ENCODE measurements around the gene ZNF740. TPM values are rescaled to one million over a fixed set of nuclear protein-coding genes. Genes with fewer than 3 reads are reported as not detected.

ZNF740 gene
- total RNA-seq, 4 donors from 2014 or later, result 14.0 to 22.3 (median 17.7) TPM

DNA sequence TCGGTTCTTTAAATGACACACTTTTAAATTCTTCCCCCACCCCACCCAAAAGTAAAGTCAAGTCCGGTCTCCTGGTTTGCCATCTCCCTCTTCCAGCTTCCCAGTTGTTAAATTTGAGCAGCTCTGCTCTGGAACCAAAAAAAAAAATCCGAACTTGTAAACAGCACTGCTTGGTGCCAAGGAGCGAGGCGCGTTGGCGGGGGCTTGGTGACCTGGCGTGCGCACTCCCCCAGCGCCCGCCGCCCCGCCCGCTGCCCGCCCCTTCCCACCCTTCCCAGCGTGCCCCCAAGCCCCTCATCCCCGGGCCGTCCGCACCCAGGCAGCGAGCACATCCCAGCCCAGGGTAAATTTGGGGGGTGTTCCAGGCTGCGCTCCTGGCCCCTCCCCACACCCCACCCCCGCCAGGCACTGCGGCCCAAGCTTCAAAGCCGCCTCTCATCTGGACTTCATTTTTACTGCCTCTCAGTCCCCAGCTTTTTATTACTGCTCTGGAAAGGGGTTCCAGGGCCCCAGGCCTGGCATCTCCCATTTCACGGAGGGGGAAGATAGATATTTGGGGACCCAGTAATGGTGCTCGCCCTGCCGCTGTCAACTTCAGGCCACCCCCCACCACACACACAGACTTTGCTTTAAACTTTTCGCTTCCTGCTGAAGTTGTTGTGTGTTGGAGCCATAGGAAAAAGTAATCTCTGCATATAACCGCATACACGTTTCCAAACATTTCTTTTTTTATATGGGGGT is 38.2 kb downstream of the ZNF740 start:
- TF ChIP-seq, protein P1, sequence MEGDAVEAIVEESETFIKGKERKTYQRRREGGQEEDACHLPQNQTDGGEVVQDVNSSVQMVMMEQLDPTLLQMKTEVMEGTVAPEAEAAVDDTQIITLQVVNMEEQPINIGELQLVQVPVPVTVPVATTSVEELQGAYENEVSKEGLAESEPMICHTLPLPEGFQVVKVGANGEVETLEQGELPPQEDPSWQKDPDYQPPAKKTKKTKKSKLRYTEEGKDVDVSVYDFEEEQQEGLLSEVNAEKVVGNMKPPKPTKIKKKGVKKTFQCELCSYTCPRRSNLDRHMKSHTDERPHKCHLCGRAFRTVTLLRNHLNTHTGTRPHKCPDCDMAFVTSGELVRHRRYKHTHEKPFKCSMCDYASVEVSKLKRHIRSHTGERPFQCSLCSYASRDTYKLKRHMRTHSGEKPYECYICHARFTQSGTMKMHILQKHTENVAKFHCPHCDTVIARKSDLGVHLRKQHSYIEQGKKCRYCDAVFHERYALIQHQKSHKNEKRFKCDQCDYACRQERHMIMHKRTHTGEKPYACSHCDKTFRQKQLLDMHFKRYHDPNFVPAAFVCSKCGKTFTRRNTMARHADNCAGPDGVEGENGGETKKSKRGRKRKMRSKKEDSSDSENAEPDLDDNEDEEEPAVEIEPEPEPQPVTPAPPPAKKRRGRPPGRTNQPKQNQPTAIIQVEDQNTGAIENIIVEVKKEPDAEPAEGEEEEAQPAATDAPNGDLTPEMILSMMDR (IDR thresholded peaks at IDR 0.05; ENCODE audit: low read depth), result no peak

DNA sequence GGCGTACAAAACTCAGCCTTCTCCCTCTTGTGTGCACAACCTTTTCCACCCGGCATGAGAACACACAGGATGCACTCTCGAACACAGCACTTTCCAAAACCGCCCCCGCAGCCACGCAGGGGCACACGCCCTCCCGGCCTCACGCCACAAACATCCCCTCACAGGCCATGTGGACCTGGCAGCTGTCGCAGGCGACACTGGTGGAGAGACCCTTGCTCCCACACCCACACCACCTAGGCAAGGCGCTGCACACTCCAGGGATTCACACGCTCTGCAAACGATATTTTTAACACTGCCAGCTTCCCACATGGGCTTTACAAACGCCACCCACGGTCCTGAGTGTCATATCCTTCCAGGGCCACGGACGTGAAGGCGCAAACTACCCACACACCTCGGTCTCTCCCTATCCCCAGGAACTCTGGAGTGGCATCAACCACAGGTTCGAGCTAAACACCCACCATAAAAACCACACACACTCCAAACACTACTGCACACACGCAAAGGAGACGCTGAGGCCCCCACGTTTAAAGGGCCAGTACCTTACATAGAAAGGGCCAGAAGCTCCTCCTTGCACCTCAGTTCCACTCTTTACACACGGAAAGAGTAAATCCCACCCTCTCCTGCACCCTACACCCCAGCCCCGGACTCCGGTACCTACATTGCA is 38.9 kb downstream of the ZNF740 start:
- TF ChIP-seq, protein P1 (IDR thresholded peaks at IDR 0.05; ENCODE audit: low read depth), result no peak

DNA sequence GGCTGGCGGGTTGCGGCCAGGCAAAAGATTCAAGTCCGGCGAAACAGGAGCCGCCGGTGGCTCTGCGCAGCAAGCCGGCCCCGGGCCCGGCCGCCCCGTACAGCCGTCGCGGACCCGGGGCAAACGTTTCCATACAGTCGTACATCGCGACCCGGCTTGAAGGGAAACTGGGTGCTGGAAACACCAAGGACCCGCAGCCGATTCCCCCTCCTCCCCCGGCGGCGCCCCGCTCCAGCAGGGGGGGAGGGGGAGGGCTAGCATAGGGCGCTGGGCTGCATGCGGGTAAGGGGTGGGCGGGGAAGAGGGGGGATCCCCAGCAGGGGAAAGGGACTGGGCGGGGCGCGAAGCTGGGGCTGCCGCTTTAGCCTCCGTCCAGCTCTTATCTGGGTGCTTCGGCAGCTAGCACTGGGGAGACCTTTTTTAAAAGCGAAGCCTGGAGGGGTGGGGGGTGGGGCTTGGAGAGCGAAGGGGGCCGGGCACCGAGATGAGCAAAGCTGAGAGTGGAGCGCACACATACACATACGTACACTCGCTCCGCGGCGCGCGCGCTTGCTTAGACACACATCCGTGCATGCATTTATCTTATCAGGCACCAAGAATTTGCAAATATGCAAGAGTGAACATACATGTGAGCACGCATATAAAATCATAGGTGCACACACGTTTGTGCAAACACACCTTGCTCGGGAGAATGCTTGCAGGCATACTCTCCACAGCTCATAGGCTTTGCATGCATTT is 39.6 kb downstream of the ZNF740 start:
- TF ChIP-seq, protein P1 (IDR thresholded peaks at IDR 0.05; ENCODE audit: low read depth), result no peak

DNA sequence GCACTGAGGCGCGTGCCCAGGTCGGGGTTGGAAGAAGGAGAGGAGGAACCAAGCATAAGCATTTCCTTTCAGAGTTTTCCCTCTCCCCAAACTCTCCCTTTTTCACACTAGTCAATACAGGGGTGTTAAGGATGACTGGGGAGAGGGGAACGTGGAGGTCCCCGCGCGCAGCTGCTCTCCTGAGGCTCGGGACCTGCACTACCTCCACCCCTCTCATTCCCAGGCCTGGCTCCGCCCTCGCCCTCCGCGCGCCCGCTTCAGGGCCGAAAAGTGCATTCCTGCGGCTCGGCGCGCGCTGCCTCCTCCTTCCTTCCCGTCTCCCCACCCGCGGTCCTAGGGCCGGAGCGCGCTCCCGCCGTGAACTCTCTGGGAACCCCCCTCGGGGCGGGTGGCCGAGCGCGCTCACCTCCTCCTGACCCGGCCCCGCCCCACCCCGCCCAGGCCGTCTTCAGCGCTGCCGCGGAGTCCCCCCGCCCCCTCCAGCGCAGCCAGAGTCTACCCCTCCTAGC is 40.2 kb downstream of the ZNF740 start:
- TF ChIP-seq, protein P1 (IDR thresholded peaks at IDR 0.05; ENCODE audit: low read depth), result no peak

DNA sequence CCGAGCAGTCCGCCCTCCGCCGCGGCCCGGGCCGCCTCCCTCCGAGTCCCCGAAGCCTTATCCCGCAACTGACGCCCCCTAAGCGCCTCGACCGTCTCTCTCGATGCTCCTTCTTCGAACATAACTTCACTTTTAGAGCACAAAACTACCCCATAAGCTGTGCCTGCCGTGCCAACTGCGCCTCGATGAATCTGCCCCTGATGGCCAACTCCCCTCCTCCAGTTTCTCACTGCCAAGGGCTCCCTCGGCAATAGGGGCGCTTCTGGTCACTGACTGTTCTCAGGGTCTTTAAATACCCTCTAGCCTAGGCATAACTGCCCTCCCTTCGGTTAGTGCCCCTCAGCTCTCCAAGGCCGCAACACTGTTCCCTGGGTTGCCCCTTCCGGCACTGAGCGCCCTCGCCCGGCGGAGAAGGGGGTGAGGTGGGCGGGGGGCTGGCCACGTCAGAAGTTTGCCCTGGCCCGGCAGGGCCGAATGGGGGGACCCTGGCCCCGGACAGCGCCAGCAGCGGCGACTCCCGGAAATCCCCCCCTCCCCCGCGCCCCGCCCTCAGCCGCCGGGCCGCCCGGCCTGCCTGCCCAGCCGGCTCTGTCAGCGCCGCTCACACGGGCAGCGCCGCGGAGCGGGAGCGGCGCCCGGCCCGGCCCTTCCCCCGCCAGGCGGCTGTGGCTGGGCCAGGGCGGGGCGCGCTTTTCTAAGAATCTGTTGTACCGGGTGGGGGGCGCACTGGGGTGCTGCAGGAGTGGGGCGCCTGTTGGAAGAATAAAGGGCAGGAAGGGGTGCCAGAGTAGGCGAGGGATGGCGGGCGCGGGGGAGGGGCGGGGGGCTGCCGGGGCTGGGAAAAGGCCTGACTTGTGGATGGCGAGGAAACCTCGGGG is 40.9 kb downstream of the ZNF740 start:
- TF ChIP-seq, protein P1 (IDR thresholded peaks at IDR 0.05; ENCODE audit: low read depth), result no peak

DNA sequence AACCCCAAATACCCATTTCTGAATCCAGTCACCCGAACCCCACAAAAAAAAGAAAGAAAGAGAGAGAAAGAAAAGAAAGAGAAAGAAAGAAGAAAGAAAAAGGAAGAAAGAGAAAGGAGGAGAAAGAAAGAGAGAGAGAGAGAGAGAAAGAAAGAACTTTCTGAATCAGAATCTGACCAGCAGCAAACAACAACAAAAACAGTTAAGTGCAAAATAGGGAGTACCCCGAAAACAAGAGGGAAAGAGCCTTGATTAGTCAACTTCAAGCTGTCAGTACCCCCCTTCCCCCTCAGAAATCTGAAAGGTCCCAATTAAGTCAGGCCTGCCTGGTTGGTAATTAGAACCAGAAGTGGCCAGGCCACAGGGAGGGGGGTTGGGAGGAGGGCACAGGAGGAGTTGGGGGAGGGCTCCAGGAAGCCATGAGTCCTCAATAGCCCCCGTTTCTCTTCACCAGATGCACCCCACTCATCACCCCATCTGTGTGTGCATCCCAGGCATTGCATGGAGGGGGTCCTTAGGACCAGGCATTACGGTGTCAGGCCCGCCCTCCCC is 41.7 kb downstream of the ZNF740 start:
- TF ChIP-seq, protein P1 (IDR thresholded peaks at IDR 0.05; ENCODE audit: low read depth), result no peak

All from subcutaneous adipose tissue (tissue), 4 donors.